Effector CD4-positive, alpha-beta T cell (primary cell): ENCODE data around the gene TRDN. TPM values are rescaled to one million over a fixed set of nuclear protein-coding genes. Genes with fewer than 3 reads are reported as not detected.

Source experiments
- DNase-seq: peaks from one replicate; pipeline ENCODE4 v3.0.0-alpha.2; 2020
- total RNA-seq: gene quantifications from one replicate; lab custom pipeline; 2026; lab: John Stamatoyannopoulos, UW

TRDN gene
- not detected for total RNA-seq

- no peak for DNase-seq
These were observed at the start of gene TRDN for GRCh38 chr6:123636782-123637181. Gene TRDN, minus strand, starts transcription at chr6:123636950. Its CDS starts 175 bp downstream, at chr6:123636775.

GRCh38 chr6:123681957-123682462 lies 45.3 kb upstream of the TRDN start:
- DNase-seq = no peak

GRCh38 chr6:123677897-123678296 lies 41.1 kb upstream of the TRDN start:
- no peak for DNase-seq

- DNase-seq = no peak
These were observed 40.0 kb upstream of the TRDN start for GRCh38 chr6:123676793-123677192.

GRCh38 chr6:123668965-123669591 lies 32.3 kb upstream of the TRDN start:
- no peak for DNase-seq

GRCh38 chr6:123668063-123668462 lies 31.3 kb upstream of the TRDN start:
- DNase-seq = no peak

- DNase-seq = no peak
These were observed 26.7 kb upstream of the TRDN start for GRCh38 chr6:123663436-123663835.

- no peak for DNase-seq
These were observed 26.0 kb upstream of the TRDN start for GRCh38 chr6:123662757-123663156.

GRCh38 chr6:123661105-123661891 lies 24.5 kb upstream of the TRDN start:
- no peak for DNase-seq

- DNase-seq = no peak
These were observed 23.4 kb upstream of the TRDN start for GRCh38 chr6:123659960-123660748.

- no peak for DNase-seq
These were observed 22.1 kb upstream of the TRDN start for GRCh38 chr6:123658848-123659247.

- DNase-seq = no peak
These were observed 19.0 kb upstream of the TRDN start for GRCh38 chr6:123655521-123656306.

- no peak for DNase-seq
These were observed 12.0 kb upstream of the TRDN start for GRCh38 chr6:123648723-123649122.

- no peak for DNase-seq
These were observed 11.3 kb upstream of the TRDN start for GRCh38 chr6:123648020-123648580.

GRCh38 chr6:123641497-123641896 lies 4.7 kb upstream of the TRDN start:
- DNase-seq = no peak

GRCh38 chr6:123640567-123641187 lies 3.9 kb upstream of the TRDN start:
- DNase-seq = no peak

- no peak for DNase-seq
These were observed 2.1 kb upstream of the TRDN start for GRCh38 chr6:123638865-123639264.

GRCh38 chr6:123636282-123636681 lies 468 bp downstream of the TRDN start:
- DNase-seq = no peak

GRCh38 chr6:123635567-123635966 lies 1.2 kb downstream of the TRDN start:
- no peak for DNase-seq

GRCh38 chr6:123635144-123635543 lies 1.6 kb downstream of the TRDN start:
- no peak for DNase-seq

- no peak for DNase-seq
These were observed 4.1 kb downstream of the TRDN start for GRCh38 chr6:123632641-123633040.
